Endometrial microvascular endothelial cells (primary cell): Measurements from ENCODE around the gene CPS1. TPM values are rescaled to one million over a fixed set of nuclear protein-coding genes. Genes with fewer than 3 reads are reported as not detected.

Source experiments
- in situ Hi-C: cut with HindIII; loops from 2 replicates; pipeline ENCODE4 v1.10.0; 2017; ENCODE audit warnings: low sequenced_read_pairs, low pct_unique_long_range_greater_than_20kb; ENCODE audit errors: inconsistent ontology term
- total RNA-seq: library from RNA; depleted of rRNA; stranded (reverse); fragments of >200 nt; gene quantifications from one replicate; pipeline ENCODE4 v1.2.3, GENCODE V29; 2015; ENCODE audit errors: inconsistent ontology term

Gene CPS1
- total RNA-seq, 1 donor from 2014 or later: 1.1 TPM

DNA sequence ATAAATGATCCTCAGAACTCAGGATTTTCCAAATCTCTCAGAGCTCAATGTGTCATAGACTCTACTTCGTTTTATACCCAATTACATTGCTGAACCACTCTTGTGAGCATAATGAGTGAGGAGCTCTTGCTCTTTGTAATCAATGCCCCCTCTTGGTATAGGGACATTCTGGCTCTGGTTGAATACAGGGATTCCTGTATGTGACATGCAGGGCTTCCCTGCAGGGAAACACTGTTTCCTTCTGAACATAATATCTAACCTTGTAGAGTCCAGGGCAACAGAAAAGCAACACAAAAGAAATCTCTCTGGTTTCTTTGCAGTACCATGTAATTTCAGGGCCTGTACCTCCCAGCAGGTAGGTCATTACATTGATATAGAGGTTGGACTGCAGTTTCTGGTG lies 101.5 kb downstream of the CPS1 start:
- in situ Hi-C loops: no loop called here

DNA sequence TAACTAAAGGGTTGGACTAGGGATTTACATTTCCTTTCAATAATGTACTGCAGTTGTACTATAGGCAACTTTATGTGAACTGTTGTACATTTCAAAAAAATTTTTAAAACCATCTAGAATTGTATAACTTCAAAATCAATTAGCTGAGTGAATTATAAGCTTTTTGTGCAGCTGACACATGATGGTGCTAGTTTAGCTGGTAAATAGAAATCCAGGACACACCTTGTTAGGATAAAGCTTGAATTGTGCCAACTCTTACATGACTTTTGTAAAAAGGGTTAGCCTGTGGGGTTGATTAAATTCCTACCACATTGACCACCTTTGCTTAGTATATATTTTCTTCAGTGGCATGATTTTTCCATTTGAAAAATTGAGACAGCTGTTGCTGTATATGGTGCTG lies 104.4 kb downstream of the CPS1 start:
- in situ Hi-C loops: no loop called here

DNA sequence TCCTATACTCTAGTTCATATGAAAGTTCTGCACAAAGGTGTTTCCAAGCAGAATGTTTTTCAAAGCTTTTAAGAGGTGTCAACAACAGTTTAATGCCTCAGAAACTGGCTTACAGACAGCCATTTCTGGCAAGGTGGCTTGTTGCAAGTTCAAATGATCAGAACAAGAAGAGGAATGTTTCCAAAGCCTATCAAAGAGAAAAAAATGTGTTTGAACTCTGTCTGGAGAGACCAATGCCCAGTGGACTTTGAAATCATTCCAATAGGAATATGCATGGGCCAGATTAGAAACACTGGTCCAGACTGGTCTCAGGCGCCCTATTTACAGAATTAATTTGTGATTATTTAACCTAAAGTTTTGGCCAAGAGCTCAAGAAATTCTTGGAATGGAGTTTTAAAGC lies 106.2 kb downstream of the CPS1 start:
- in situ Hi-C loops: no loop called here

DNA sequence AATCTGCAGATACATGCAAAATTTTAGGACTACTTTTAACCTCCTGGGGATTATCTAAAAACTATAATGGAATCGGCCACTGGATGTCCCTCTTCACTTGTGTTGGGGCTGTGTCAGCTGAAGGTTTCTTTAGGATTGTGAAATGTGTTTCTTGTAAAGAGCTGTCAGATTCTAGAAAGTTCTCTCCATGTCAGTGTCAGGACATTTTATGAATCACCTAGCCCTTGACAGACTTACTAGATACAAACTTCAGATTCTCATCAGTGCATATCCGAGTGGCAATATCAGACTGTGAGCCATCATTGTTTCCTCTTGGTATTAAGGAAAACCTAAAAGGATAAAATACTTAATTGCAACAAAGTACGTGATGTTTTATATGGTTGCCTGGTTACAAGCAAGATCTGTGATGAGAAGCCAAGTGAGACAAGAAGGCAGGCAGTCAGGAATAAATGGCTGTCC lies 107.3 kb downstream of the CPS1 start:
- in situ Hi-C loops: no loop called here

DNA sequence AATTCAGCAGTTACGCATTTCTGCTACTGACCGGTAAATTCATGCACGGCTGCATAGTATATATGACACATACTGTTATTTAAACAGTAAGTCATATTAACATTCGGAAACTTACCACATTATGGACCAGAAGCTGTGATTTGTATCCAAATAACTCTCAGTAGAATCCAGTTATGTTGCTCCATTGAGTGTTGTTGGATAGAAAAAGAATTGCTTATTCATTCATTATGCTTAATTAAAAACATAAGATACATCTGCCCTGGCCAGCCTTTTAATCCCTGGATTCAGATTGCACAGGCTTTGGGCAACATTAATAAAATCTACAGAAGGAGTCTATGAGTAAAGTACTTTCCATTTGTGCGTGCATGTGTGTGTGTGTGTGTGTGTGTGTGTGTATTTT lies 111.3 kb downstream of the CPS1 start:
- in situ Hi-C loops: no loop called here

DNA sequence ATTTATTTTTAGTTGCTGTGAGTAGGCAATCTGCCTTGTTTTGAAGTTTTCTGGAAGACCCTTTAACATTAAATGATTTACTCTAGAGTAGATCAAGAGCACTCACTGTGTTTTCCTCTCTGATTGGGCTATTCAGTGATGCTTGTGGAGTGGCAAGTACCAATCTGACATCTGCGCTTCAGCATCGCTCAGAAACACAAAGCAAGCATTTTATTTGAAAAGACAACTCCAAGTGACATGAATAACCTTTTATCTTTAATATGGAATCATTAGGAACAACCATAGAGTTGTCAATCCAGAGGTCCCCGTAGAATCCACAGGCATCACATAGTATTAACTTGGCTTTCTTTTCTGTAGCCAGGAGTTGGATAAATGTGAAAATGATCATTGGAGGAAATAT lies 114.7 kb downstream of the CPS1 start:
- in situ Hi-C loops: no loop called here

DNA sequence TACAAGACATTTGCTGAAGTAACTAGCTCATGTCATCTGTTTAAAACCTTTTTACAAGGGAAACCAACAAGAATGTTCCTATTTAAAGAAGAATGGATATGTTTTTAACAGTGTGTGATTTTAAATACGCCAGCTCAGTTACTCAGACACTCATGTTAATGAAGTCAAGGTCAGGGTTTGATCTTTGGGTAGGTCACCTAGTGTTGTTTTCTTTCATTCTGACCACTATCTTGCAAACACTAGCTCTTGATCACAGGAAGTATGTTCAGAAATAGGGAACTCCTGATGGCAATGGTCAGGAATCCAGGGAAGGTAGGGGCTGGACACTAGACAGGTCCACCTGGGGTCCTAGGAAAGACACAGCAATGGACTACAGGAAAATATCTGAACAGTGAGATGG lies 116.7 kb downstream of the CPS1 start:
- in situ Hi-C loops: no loop called here

DNA sequence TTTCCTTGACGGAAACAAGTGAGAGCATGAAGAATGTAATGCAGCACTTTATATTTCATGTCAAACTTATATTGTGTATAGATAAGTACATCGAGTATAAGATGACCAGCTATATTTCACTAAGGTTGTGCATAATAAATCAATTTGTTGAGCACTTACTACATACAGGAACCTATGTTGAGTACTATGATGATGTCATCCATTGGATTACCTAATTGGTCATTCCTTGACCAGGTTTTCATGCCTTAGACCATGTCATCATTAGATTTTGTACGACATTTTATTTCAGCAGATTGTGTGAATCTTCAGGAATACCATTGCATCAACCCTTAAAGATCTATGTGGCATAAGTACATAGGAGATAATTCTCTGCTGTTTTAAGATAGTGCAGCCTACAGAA lies 119.7 kb downstream of the CPS1 start:
- in situ Hi-C loops: no loop called here

DNA sequence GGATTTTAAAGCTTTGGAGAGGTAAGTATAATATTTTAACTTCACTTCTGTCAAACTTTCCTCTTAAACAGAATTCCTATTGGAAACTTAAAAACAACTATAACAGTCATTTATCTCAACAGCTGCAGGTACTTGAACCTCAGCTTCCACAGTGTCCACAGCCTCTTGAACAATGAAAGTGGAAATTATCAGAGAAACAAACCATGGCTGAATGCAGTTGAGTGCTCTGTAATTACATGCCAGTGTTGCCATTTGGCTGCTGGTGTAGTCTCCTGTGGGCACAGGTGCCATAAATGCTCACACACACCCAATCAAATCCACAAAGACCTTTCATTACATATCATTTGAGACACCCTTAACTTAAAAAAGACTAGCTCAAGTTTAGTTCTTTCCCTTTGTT lies 125.1 kb downstream of the CPS1 start:
- in situ Hi-C loops: no loop called here

DNA sequence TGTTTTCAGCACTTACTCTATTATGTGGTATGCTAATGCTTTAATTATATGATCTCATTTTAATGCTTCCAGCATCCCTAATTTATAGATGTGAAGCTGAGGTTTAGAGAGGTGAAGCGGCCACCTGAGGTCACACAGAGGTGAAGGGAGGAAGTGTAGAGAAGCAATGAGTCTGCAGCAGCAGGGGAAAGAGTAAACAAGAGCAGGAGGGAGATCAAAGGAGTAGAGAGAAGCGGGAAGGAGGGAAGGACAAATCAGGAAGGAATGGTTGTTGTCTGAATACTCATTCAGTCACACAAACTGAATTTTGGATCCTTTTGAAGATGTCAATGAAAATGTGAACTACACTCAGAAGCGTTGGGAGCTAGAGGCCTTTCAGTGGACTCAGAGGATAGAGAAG lies 130.0 kb downstream of the CPS1 start:
- in situ Hi-C loops: no loop called here

DNA sequence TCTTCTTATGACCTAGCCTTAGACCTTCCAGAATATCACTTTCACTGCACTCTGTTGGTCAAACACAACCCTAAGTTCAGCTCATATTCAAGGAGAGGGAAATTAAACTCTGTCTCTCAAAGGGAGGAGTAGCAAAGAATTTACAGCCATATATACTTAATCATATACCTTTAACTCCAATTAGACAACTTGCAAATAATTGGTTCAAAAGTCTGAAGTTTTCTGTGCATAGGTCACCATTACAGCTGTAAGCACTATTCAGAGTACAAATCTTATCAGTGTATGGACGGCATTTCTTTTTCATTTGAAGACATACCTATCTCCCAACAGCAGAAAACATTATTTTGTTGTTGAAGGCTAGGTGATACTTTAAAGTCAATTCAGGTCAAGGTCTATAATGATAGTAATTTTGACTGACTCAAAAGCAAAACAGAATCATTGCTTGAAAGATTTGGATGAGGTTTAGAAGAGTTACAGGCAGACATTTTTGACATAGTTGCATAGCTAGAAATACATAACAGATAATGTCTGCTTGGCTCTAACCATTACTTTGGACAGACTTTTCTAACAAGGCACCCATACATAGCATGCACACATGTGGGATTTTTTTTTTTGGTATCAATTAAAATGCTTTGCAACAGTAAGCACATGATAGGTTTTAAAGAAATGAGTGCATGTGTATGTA lies 131.5 kb downstream of the CPS1 start:
- in situ Hi-C loops: no loop called here

DNA sequence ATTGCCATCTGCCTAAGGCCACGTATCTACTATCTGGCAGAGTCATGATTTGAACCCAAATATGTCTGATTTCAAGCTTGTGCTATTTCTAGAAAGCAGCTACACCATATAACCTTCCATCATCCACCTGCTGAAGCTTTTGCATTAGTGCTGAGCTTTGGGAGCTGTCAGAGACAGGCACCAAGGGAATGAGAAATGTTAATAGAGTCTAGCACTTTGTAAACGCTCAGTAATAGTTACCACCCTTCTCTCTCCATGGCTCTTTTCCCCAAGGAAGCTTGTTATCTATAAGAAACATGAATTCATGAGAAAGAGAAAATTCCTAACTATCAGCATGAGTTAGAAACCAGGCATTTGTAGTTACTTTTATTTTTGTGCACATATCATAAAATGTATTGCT lies 151.5 kb downstream of the CPS1 start:
- in situ Hi-C loops: no loop called here

DNA sequence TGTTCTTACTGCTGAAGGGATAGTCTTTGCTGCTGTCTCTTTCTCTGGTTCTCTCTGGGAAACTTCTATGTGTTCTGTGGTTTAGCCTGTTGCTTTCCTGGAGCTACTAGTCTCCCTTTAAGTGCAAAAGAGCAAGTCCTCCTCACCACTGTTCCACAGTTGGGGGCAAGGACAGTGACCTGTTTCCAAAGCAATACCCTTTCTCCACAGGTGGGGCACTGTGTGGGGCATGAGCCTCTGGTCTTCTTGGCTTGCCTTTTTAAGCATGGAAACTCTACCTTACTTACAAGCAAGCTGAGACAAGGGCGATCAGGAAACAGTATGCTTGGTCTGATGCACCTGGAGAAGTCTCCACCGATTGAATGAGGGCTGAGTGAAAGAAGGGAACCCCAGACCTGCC lies 156.7 kb downstream of the CPS1 start:
- in situ Hi-C loops: no loop called here

DNA sequence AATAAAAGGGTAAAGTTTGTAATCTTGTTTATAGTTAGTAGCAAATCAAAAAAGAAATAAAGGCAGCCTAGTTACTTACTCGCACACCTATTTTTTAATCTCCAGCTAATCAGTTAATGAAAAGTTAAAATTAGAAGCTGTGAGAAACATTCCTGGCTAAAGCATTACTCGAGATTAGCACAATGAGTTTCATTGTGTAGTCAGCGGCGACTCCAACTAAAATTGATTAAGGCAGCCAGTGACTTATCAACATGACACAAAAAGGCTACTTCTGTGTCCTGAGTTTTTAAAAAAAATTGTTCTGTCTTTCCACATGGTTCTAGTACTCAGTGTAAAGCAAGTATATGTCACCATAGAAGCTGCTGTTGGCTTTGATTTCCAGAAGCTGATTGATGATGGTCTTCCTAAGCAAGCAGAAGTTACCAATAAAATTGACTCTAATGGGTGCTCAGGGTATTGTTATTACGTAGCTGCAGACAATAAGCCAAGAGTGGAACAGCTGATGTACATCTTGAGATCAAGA lies 159.2 kb downstream of the CPS1 start:
- in situ Hi-C loops: no loop called here

DNA sequence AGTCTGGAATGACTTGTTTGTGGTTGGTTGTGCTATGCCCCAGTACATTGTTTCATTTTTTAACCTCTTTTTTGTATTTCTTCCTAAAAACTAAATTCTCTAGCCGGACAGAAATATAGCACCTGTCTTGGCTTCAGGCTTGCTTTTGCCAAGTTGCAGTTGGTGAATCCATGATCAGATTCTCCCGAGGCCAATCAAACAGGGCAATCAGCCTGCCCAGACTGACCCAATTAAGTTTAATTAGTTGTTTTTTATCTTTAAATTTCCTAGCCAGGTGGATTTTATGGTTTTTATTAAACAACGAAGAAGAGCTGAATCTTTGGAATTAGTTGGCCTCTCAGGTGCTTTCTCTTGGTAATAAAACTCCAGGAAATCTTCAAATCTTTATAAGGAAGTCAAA lies 162.1 kb downstream of the CPS1 start:
- in situ Hi-C loops: no loop called here

DNA sequence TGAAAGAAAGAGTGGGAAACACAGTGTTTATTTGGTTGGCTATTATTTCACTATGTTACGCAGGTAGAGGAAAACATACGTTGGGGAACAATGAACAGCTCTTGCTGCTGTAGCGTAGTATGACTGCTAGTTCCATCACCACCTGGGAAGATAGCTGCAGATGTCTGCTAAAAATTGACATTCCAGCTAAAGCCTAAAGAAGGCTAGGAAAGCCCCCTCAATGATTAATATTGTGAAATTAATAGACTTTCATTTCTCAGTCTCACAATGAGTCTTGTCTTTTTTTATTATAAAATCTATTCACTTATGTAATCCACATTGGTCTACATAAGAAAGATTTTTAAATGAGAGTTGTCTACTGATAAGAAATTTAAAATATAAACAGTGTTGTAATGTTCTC lies 165.7 kb downstream of the CPS1 start:
- in situ Hi-C loops: no loop called here

DNA sequence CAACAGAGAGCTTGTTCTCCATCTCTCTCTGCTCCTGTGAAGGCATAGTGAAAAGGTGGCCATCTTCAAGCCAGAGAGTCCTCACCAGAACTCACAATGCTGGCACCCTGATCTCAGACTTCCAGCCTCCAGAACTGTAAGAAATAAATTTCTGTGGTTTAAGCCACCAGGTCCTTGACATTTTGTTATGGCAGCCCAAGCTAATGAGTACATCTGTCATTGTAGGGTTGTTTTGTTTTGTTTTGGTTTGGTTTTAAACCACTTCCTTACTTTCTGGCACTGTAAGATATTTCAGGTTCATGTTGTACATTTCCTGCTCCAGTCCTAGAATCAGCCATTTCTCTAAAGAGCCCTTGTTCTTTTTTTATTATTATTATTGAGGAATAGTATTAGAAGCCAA lies 171.2 kb downstream of the CPS1 start:
- in situ Hi-C loops: no loop called here
